Immature natural killer cell (primary cell): Measurements from ENCODE around the gene PRSS27. TPM values are rescaled to one million over a fixed set of nuclear protein-coding genes. Genes with fewer than 3 reads are reported as not detected.

Experiments used
- DNase-seq, 3 donors: peaks; one replicate each; pipeline ENCODE4 v3.0.0; 2022; ENCODE audit warnings: mixed read lengths in 1 of 3
- H3K27ac Mint-ChIP-seq, 6 donors: one replicate each; pipeline ENCODE4 v1.8.0; 2020; ENCODE audit warnings: mixed read lengths in 6 of 6, mild to moderate bottlenecking in 5 of 6, inconsistent platforms in 4 of 6, moderate library complexity in 3 of 6
- H3K27me3 Mint-ChIP-seq, 3 donors: one replicate each; pipeline ENCODE4 v1.8.0; 2020 to 2021; ENCODE audit warnings: low read depth in 3 of 3, mild to moderate bottlenecking in 3 of 3, mixed read lengths in 3 of 3, moderate library complexity in 3 of 3, inconsistent platforms in 1 of 3
- H3K36me3 Mint-ChIP-seq, 3 donors: one replicate each; pipeline ENCODE4 v1.8.0; 2020; ENCODE audit warnings: mixed read lengths in 3 of 3, inconsistent platforms in 2 of 3, mild to moderate bottlenecking in 2 of 3
- H3K4me1 Mint-ChIP-seq, 2 donors: one replicate each; pipeline ENCODE4 v1.8.0; 2020; ENCODE audit warnings: inconsistent platforms in 2 of 2, mild to moderate bottlenecking in 2 of 2, mixed read lengths in 2 of 2, moderate library complexity in 1 of 2
- H3K4me3 Mint-ChIP-seq, 5 donors: one replicate each; pipeline ENCODE4 v1.8.0; 2020; ENCODE audit warnings: mild to moderate bottlenecking in 5 of 5, mixed read lengths in 5 of 5, inconsistent platforms in 3 of 5, moderate library complexity in 3 of 5
- H3K9me3 Mint-ChIP-seq, 6 donors: one replicate each; pipeline ENCODE4 v1.8.0; 2020; ENCODE audit warnings: mild to moderate bottlenecking in 6 of 6, mixed read lengths in 6 of 6, inconsistent platforms in 4 of 6, moderate library complexity in 3 of 6
- polyA plus RNA-seq, 3 donors: library from polyadenylated mRNA; unstranded; fragments of 300-500 nt; fragmentation: Illumina TruSeq; gene quantifications; one replicate each; pipeline ENCODE4 v1.2.3, GENCODE V29; 2021

The PRSS27 gene
- polyA plus RNA-seq, 3 donors from 2014 or later: 0.18 TPM; not detected in 2

GRCh38 chr16:2761472-2761871 is 41.4 kb upstream of the PRSS27 start:
- Mint-ChIP-seq H3K9me3 (no peaks in the 10 kb centered on the region), H3K4me1 (peaks cover 19 to 49% of the 10 kb centered on the region in 2 donors), H3K4me3 (no peak overlapping the region), H3K27ac (peak overlapping the region in 1 of 6 donors; percentile 8), H3K27me3 (peaks cover 7 to 35% (median 22%) of the 10 kb centered on the region in 3 donors), H3K36me3 (peaks cover 79 to 94% (median 87%) of the 10 kb centered on the region in 3 donors)
- no peak for DNase-seq

GRCh38 chr16:2757344-2757743 is 37.3 kb upstream of the PRSS27 start:
- Mint-ChIP-seq H3K36me3 (peaks cover 43 to 54% (median 48%) of the 10 kb centered on the region in 3 donors), H3K4me3 (peak overlapping the region in 1 of 5 donors; percentile 18), H3K4me1 (peaks cover 50 to 57% of the 10 kb centered on the region in 2 donors), H3K27me3 (peaks cover 12 to 25% (median 19%) of the 10 kb centered on the region in 3 donors), H3K27ac (peak overlapping the region in 3 of 6 donors; percentile 12 to 49 (median 41)), H3K9me3 (no peaks in the 10 kb centered on the region)
- no peak for DNase-seq

- no peak for DNase-seq
- H3K4me3 Mint-ChIP-seq: peak overlapping the region in 1 of 5 donors; percentile 16
- peaks cover 38 to 45% (median 40%) of the 10 kb centered on the region in 3 donors for H3K36me3 Mint-ChIP-seq
- peaks cover 59 to 63% of the 10 kb centered on the region in 2 donors for H3K4me1 Mint-ChIP-seq
- H3K27me3 Mint-ChIP-seq: peaks cover 18 to 29% (median 28%) of the 10 kb centered on the region in 3 donors
- no peaks in the 10 kb centered on the region for H3K9me3 Mint-ChIP-seq
- H3K27ac Mint-ChIP-seq: peak overlapping the region in 4 of 6 donors; percentile 13 to 90 (median 76)
These were observed 36.4 kb upstream of the PRSS27 start for GRCh38 chr16:2756288-2757015.

- Mint-ChIP-seq H3K9me3 (no peaks in the 10 kb centered on the region), H3K36me3 (peaks cover 26 to 32% (median 27%) of the 10 kb centered on the region in 3 donors), H3K4me1 (peaks cover 72 to 76% of the 10 kb centered on the region in 2 donors), H3K27me3 (peaks cover 21 to 35% (median 31%) of the 10 kb centered on the region in 3 donors), H3K4me3 (peak overlapping the region; percentile 88 to 93 (median 89)), H3K27ac (peak overlapping the region; percentile 10 to 94 (median 81))
- DNase-seq: no peak
These were observed 35.1 kb upstream of the PRSS27 start for GRCh38 chr16:2755158-2755557.

GRCh38 chr16:2753733-2754020 is 33.7 kb upstream of the PRSS27 start:
- no peaks in the 10 kb centered on the region for H3K9me3 Mint-ChIP-seq
- peak overlapping the region; percentile 79 to 96 (median 94) for H3K27ac Mint-ChIP-seq
- peaks cover 21 to 35% (median 26%) of the 10 kb centered on the region in 3 donors for H3K27me3 Mint-ChIP-seq
- H3K4me3 Mint-ChIP-seq: peak overlapping the region; percentile 88 to 93 (median 89)
- peaks cover 15 to 20% (median 16%) of the 10 kb centered on the region in 3 donors for H3K36me3 Mint-ChIP-seq
- H3K4me1 Mint-ChIP-seq: peaks cover 70 to 76% of the 10 kb centered on the region in 2 donors
- DNase-seq: no peak

- Mint-ChIP-seq H3K4me3 (peak overlapping the region; percentile 88 to 93 (median 90)), H3K27me3 (peaks cover 21 to 35% (median 26%) of the 10 kb centered on the region in 3 donors), H3K4me1 (peaks cover 67 to 72% of the 10 kb centered on the region in 2 donors), H3K36me3 (peaks cover 10 to 14% (median 11%) of the 10 kb centered on the region in 3 donors), H3K9me3 (no peaks in the 10 kb centered on the region), H3K27ac (peak overlapping the region; percentile 79 to 98 (median 94))
- no peak for DNase-seq
These were observed 33.1 kb upstream of the PRSS27 start for GRCh38 chr16:2752850-2753732.

- peaks cover 5 to 7% (median 7%) of the 10 kb centered on the region in 3 donors for H3K36me3 Mint-ChIP-seq
- H3K4me3 Mint-ChIP-seq: peak within 1 kb of the TSS; percentile 90 to 93 (median 92)
- H3K4me1 Mint-ChIP-seq: peaks cover 61 to 66% of the 10 kb centered on the region in 2 donors
- peak within 1 kb of the TSS; percentile 96 to 98 (median 98) for H3K27ac Mint-ChIP-seq
- peaks cover 21 to 35% (median 26%) of the 10 kb centered on the region in 3 donors for H3K27me3 Mint-ChIP-seq
- peak; percentile 95 to 96 (median 96) for DNase-seq
- H3K9me3 Mint-ChIP-seq: no peaks in the 10 kb centered on the region
These were observed 32.2 kb upstream of the PRSS27 start, which contains the start of gene SRRM2 for GRCh38 chr16:2752035-2752849. Gene SRRM2, plus strand, starts transcription at chr16:2752638. Its CDS starts 3,727 bp downstream, at chr16:2756365.

GRCh38 chr16:2751577-2752034 is 31.6 kb upstream of the PRSS27 start:
- H3K27ac Mint-ChIP-seq: peak overlapping the region; percentile 96 to 98 (median 98)
- peaks cover 56 to 60% of the 10 kb centered on the region in 2 donors for H3K4me1 Mint-ChIP-seq
- DNase-seq: no peak
- no peaks in the 10 kb centered on the region for H3K9me3 Mint-ChIP-seq
- peak overlapping the region; percentile 89 to 93 (median 92) for H3K4me3 Mint-ChIP-seq
- H3K36me3 Mint-ChIP-seq: peaks cover 1% of the 10 kb centered on the region in 3 donors
- H3K27me3 Mint-ChIP-seq: peaks cover 21 to 35% (median 25%) of the 10 kb centered on the region in 3 donors

GRCh38 chr16:2749936-2750335 is 29.9 kb upstream of the PRSS27 start:
- no peak for DNase-seq
- Mint-ChIP-seq H3K4me3 (peak overlapping the region in 1 of 5 donors; percentile 30), H3K27me3 (peaks cover 19 to 31% (median 24%) of the 10 kb centered on the region in 3 donors), H3K4me1 (peaks cover 41 to 43% of the 10 kb centered on the region in 2 donors), H3K27ac (peak overlapping the region in 2 of 6 donors; percentile 46 to 98), H3K9me3 (no peaks in the 10 kb centered on the region), H3K36me3 (no peaks in the 10 kb centered on the region)

GRCh38 chr16:2749476-2749875 is 29.5 kb upstream of the PRSS27 start:
- Mint-ChIP-seq H3K4me1 (peaks cover 36 to 39% of the 10 kb centered on the region in 2 donors), H3K9me3 (no peaks in the 10 kb centered on the region), H3K27me3 (peaks cover 19 to 31% (median 24%) of the 10 kb centered on the region in 3 donors), H3K4me3 (no peak overlapping the region), H3K36me3 (no peaks in the 10 kb centered on the region), H3K27ac (peak overlapping the region in 1 of 6 donors; percentile 98)
- no peak for DNase-seq

- Mint-ChIP-seq H3K9me3 (no peaks in the 10 kb centered on the region), H3K27ac (no peak overlapping the region), H3K4me3 (no peak overlapping the region), H3K36me3 (no peaks in the 10 kb centered on the region), H3K4me1 (peaks cover 31 to 33% of the 10 kb centered on the region in 2 donors), H3K27me3 (peaks cover 19 to 28% (median 21%) of the 10 kb centered on the region in 3 donors)
- no peak for DNase-seq
These were observed 28.9 kb upstream of the PRSS27 start for GRCh38 chr16:2748757-2749455.

GRCh38 chr16:2745961-2746360 is 25.9 kb upstream of the PRSS27 start:
- no peak for DNase-seq
- peaks cover 0 to 4% (median 2%) of the 10 kb centered on the region in 3 donors for H3K27me3 Mint-ChIP-seq
- no peaks in the 10 kb centered on the region for H3K36me3 Mint-ChIP-seq
- H3K4me3 Mint-ChIP-seq: no peak overlapping the region
- no peaks in the 10 kb centered on the region for H3K9me3 Mint-ChIP-seq
- H3K27ac Mint-ChIP-seq: no peak overlapping the region
- peaks cover 9 to 12% of the 10 kb centered on the region in 2 donors for H3K4me1 Mint-ChIP-seq
